Right lobe of liver (tissue), 4 donors: ENCODE results near the gene RSL1D1.
"Not testable (repeated sequence)": the region's sequence is repeated elsewhere in the genome, so short reads cannot be mapped to it uniquely, and the experiment has no call there.

Experiments used
- POLR2A ChIP-seq: fragments of 450-650 bp; IDR thresholded peaks from one replicate; pipeline ENCODE4 v1.6.1; 2017; ENCODE audit warnings: antibody characterized with exemption, mild to moderate bottlenecking
- TF ChIP-seq, protein P1 (sequence below), 4 donors: fragments of 200-600 bp in 3 of 4; fragments of 450-650 bp in 1 of 4; IDR thresholded peaks; one replicate each; pipeline versions ENCODE4 v1.5.1 to v1.8.0; 2016 to 2022; ENCODE audit warnings: antibody characterized with exemption in 4 of 4, mild to moderate bottlenecking in 2 of 4
- donor health status: DM: no; HTN: no; CAD: no.
- donor health status: DM: no; HTN: no; CAD: no.
- donor health status: DM: no; HTN: yes; CAD: no.

- TF ChIP-seq, protein P1, sequence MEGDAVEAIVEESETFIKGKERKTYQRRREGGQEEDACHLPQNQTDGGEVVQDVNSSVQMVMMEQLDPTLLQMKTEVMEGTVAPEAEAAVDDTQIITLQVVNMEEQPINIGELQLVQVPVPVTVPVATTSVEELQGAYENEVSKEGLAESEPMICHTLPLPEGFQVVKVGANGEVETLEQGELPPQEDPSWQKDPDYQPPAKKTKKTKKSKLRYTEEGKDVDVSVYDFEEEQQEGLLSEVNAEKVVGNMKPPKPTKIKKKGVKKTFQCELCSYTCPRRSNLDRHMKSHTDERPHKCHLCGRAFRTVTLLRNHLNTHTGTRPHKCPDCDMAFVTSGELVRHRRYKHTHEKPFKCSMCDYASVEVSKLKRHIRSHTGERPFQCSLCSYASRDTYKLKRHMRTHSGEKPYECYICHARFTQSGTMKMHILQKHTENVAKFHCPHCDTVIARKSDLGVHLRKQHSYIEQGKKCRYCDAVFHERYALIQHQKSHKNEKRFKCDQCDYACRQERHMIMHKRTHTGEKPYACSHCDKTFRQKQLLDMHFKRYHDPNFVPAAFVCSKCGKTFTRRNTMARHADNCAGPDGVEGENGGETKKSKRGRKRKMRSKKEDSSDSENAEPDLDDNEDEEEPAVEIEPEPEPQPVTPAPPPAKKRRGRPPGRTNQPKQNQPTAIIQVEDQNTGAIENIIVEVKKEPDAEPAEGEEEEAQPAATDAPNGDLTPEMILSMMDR (IDR thresholded peaks at IDR 0.05) = not testable (repeated sequence)
- TF ChIP-seq POLR2A = not testable (repeated sequence)
These were observed 27.7 kb downstream of the RSL1D1 start for GRCh38 chr16:11823645-11824044.
